Astrocyte (in vitro differentiated cells and primary cell): Measurements from ENCODE around the gene VSTM2L.

ENCODE experiments used
- EZH2 ChIP-seq: IDR thresholded peaks from 2 replicates; pipeline ENCODE4 v1.6.1; 2012; ENCODE audit warnings: mild to moderate bottlenecking, low read length, inconsistent platforms; ENCODE audit not compliant: insufficient read depth
- TF ChIP-seq, protein P1 (sequence below): IDR thresholded peaks from 2 replicates; pipeline ENCODE4 v1.5.1; 2011; ENCODE audit warnings: low read depth, mild to moderate bottlenecking, inconsistent platforms, low read length, moderate library complexity; ENCODE audit not compliant: insufficient read depth

DNA sequence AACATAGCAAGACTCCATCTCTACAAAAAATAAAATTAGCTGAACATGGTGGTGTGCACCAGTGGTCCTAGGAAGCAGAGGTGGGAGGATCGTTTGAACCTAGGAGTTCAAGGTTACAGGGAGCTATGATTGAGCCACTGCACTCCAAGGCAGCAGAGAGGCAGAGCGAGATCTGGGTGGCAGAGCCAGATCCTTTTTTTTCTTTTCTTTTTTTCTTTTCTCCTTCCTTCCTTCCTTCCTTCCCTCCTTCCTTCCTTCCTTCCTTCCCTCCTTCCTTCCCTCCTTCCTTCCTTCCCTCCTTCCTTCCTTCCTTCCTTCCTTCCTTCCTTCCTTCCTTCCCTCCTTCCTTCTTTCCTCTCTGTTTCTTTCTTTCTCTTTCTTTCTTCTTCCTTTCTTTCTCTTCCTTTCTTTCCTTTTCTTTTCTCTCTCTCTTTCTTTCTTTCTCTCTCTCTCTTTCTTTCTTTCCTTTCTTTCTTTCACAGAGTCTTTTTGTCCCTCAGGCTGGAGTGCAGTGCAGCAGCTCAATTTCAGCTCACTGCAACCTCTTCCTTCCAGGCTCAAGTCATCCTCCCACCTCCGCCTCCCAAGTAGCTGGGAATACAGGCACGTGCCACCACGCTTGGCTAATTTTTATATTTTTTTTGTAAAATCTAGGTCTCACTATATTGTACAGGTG, 9.2 kb upstream of the VSTM2L start:
- TF ChIP-seq, protein P1, sequence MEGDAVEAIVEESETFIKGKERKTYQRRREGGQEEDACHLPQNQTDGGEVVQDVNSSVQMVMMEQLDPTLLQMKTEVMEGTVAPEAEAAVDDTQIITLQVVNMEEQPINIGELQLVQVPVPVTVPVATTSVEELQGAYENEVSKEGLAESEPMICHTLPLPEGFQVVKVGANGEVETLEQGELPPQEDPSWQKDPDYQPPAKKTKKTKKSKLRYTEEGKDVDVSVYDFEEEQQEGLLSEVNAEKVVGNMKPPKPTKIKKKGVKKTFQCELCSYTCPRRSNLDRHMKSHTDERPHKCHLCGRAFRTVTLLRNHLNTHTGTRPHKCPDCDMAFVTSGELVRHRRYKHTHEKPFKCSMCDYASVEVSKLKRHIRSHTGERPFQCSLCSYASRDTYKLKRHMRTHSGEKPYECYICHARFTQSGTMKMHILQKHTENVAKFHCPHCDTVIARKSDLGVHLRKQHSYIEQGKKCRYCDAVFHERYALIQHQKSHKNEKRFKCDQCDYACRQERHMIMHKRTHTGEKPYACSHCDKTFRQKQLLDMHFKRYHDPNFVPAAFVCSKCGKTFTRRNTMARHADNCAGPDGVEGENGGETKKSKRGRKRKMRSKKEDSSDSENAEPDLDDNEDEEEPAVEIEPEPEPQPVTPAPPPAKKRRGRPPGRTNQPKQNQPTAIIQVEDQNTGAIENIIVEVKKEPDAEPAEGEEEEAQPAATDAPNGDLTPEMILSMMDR: no peak
- TF ChIP-seq EZH2: no peak
